ENCODE measurements around the gene NLRP1. TPM values are rescaled to one million over a fixed set of nuclear protein-coding genes. Genes with fewer than 3 reads are reported as not detected.

The NLRP1 gene
- total RNA-seq, 1 donor from 2014 or later, result 40.3 TPM

- DNase-seq (no peak), ATAC-seq (no peak)
- H3K27ac ChIP-seq, result no peak overlapping the region
- peaks cover 26% of the 10 kb centered on the region for H3K4me1 ChIP-seq
- intact Hi-C loops (cut with DNase I), result no loop called here
- H3K9me3 ChIP-seq, result no peaks in the 10 kb centered on the region
- no peak overlapping the region for H3K4me3 ChIP-seq
- peaks cover 9% of the 10 kb centered on the region for H3K36me3 ChIP-seq
- no peaks in the 10 kb centered on the region for H3K27me3 ChIP-seq (ENCODE audit: low read depth)
- TF ChIP-seq CTCF (IDR thresholded peaks at IDR 0.05), result no peak
Observed at GRCh38 chr17:5466295-5466694, 118.0 kb downstream of the NLRP1 start.

- no peaks in the 10 kb centered on the region for H3K27me3 ChIP-seq (ENCODE audit: low read depth)
- H3K4me1 ChIP-seq, result peaks cover 26% of the 10 kb centered on the region
- no peak overlapping the region for H3K27ac ChIP-seq
- H3K9me3 ChIP-seq, result no peaks in the 10 kb centered on the region
- no peak overlapping the region for H3K4me3 ChIP-seq
- intact Hi-C loops (cut with DNase I), result no loop called here
- H3K36me3 ChIP-seq, result peaks cover 21% of the 10 kb centered on the region
- ATAC-seq (no peak), DNase-seq (no peak)
- TF ChIP-seq CTCF (IDR thresholded peaks at IDR 0.05), result no peak
Observed at GRCh38 chr17:5464717-5465507, 119.4 kb downstream of the NLRP1 start.

Other genes starting within 250 kb of the NLRP1 start
- 36.7 TPM for gene NUP88, start 164.8 kb downstream of the NLRP1 start, total RNA-seq
- 37.2 TPM for gene RPAIN, start 164.3 kb downstream of the NLRP1 start, total RNA-seq
- 57.5 TPM for gene C1QBP, start 145.4 kb downstream of the NLRP1 start, total RNA-seq
- gene DHX33, start 115.5 kb downstream of the NLRP1 start, total RNA-seq, result 10.2 TPM
- 59.3 TPM for gene DERL2, start 98.3 kb downstream of the NLRP1 start, total RNA-seq
- gene MIS12, start 97.9 kb downstream of the NLRP1 start, total RNA-seq, result 16.1 TPM

Data from lower lobe of right lung (tissue), 2 donors.